Tibial artery (tissue), 4 donors: ENCODE data around the gene TNS4.
A peak's percentile ranks its signal among the peaks of the same experiment; 100 is the strongest.

Experiments
- DNase-seq, 2 donors: peaks; one replicate each; pipeline ENCODE4 v3.0.0-alpha.2; 2019
- H3K27ac ChIP-seq, 2 donors: fragments of 200-600 bp; sonication (generic) in 1 of 2; 1 replicate in 1 of 2; 2 replicates in 1 of 2; pipeline ENCODE4 v1.5.1; 2018 to 2019; ENCODE audit warnings: mild to moderate bottlenecking in 1 of 2
- H3K27me3 ChIP-seq, 2 donors: fragments of 200-600 bp; sonication (generic) in 1 of 2; one replicate each; pipeline versions ENCODE4 v1.5.1 to v1.6.0; 2016 to 2019
- H3K36me3 ChIP-seq, 3 donors: fragments of 200-600 bp; sonication (generic) in 2 of 3; one replicate each; pipeline ENCODE4 v1.5.1; 2016 to 2019; ENCODE audit warnings: mild to moderate bottlenecking in 2 of 3
- H3K4me1 ChIP-seq, 4 donors: fragments of 200-600 bp; sonication (generic) in 2 of 4; 1 replicate in 3 of 4; 2 replicates in 1 of 4; pipeline ENCODE4 v1.5.1; 2016 to 2019
- H3K4me3 ChIP-seq, 2 donors: fragments of 200-600 bp; sonication (generic) in 1 of 2; 1 replicate in 1 of 2; 2 replicates in 1 of 2; pipeline ENCODE4 v1.5.1; 2018 to 2019; ENCODE audit warnings: mild to moderate bottlenecking in 2 of 2
- H3K9me3 ChIP-seq, 3 donors: fragments of 200-600 bp; sonication (generic) in 1 of 3; one replicate each; pipeline ENCODE4 v1.5.1; 2016 to 2019
- CTCF ChIP-seq, 2 experiments: fragments of 200-600 bp in 1 of 2; fragments of 450-650 bp in 1 of 2; IDR thresholded peaks; one replicate each; pipeline ENCODE4 v1.5.1; 2017 to 2019; ENCODE audit warnings: antibody characterized with exemption in 2 of 2, mild to moderate bottlenecking in 1 of 2, moderate library complexity in 1 of 2
- intact Hi-C: fragments of 100-400 bp; cut with DNase I; formaldehyde crosslinking; loops from one replicate; pipeline ENCODE4 v1.15.0; 2023; ENCODE audit warnings: low total_unique reads

Gene TNS4

GRCh38 chr17:40431231-40431602 lies 70.2 kb downstream of the TNS4 start:
- H3K36me3 ChIP-seq: no peaks in the 10 kb centered on the region
- no peak overlapping the region for H3K27ac ChIP-seq
- intact Hi-C loops: no loop called here
- no peaks in the 10 kb centered on the region for H3K27me3 ChIP-seq
- DNase-seq: peak in 1 of 2 donors; percentile 19
- TF ChIP-seq CTCF (IDR thresholded peaks at IDR 0.05): no peak
- peaks cover 0 to 12% (median 8%) of the 10 kb centered on the region in 4 donors for H3K4me1 ChIP-seq
- H3K4me3 ChIP-seq: no peak overlapping the region
- no peaks in the 10 kb centered on the region for H3K9me3 ChIP-seq

GRCh38 chr17:40430272-40431230 lies 70.9 kb downstream of the TNS4 start:
- no peaks in the 10 kb centered on the region for H3K36me3 ChIP-seq
- peak in 1 of 2 donors; percentile 40 for DNase-seq
- no peak overlapping the region for H3K27ac ChIP-seq
- H3K4me3 ChIP-seq: no peak overlapping the region
- no peak for TF ChIP-seq CTCF (IDR thresholded peaks at IDR 0.05)
- peaks cover 0 to 12% (median 8%) of the 10 kb centered on the region in 4 donors for H3K4me1 ChIP-seq
- H3K27me3 ChIP-seq: no peaks in the 10 kb centered on the region
- intact Hi-C loops: no loop called here
- H3K9me3 ChIP-seq: no peaks in the 10 kb centered on the region

GRCh38 chr17:40427002-40427491 lies 74.4 kb downstream of the TNS4 start:
- no peak for TF ChIP-seq CTCF (IDR thresholded peaks at IDR 0.05)
- peak in 1 of 2 donors; percentile 31 for DNase-seq
- H3K27me3 ChIP-seq: no peaks in the 10 kb centered on the region
- H3K4me3 ChIP-seq: no peak overlapping the region
- no peaks in the 10 kb centered on the region for H3K9me3 ChIP-seq
- H3K27ac ChIP-seq: no peak overlapping the region
- H3K36me3 ChIP-seq: no peaks in the 10 kb centered on the region
- H3K4me1 ChIP-seq: no peaks in the 10 kb centered on the region
- intact Hi-C loops: no loop called here
